Measurements from ENCODE around the gene ZNF674. TPM values are rescaled to one million over a fixed set of nuclear protein-coding genes. Genes with fewer than 3 reads are reported as not detected.

ZNF674 gene
- total and polyA plus RNA-seq, 2 of the 4 experiments (the other 2 are of a cell fraction): 2.2 to 13.4 TPM

- no peak overlapping the region for H3K56ac ChIP-seq (ENCODE audit: extremely low read depth, insufficient read depth, low read length)
- no peak overlapping the region for H3K27ac ChIP-seq (ENCODE audit: insufficient read depth, low read length)
- H2BK120ac ChIP-seq (ENCODE audit: low read depth, low read length): no peak overlapping the region
- no peak overlapping the region for H3K9ac ChIP-seq (ENCODE audit: low read depth, low read length)
- no peak overlapping the region for H4K91ac ChIP-seq (ENCODE audit: insufficient read depth, low read depth, low read length)
- H3K4me1 ChIP-seq (ENCODE audit: control insufficient read depth, insufficient read depth, low read length): peaks cover 2% of the 10 kb centered on the region; the same call in 1 of the 2 replicates
- no peak for DNase-seq
- peaks cover 0 to 3% of the 10 kb centered on the region in 2 experiments; a peak in 1 of 4 replicates for H3K79me1 ChIP-seq (ENCODE audit: low read depth in 1 of 2, low read length in 2 of 2)
- intact Hi-C loops (cut with micrococcal nuclease): loop anchor here (5.0 kb wide), 1 partner anchor 113 kb away; no protein-coding TSS in a partner anchor
- H3K4me3 ChIP-seq (ENCODE audit: insufficient read depth, low read depth, low read length): no peak overlapping the region
- no peaks in the 10 kb centered on the region for H3K9me3 ChIP-seq (ENCODE audit: control insufficient read depth, insufficient read depth, low read length)
- CTCF ChIA-PET: no interaction called here
- no peak overlapping the region for H3K4me2 ChIP-seq (ENCODE audit: low read depth, low read length)
- no peak overlapping the region for H2BK15ac ChIP-seq (ENCODE audit: low read depth, low read length)
- no TSS peak for BruUV-seq (replicated peaks)
- no peak for ATAC-seq (ENCODE audit: low read depth)
- H3K23ac ChIP-seq (ENCODE audit: low read depth, low read length): no peak overlapping the region
- no peak overlapping the region for H4K8ac ChIP-seq (ENCODE audit: low read depth in 2 of 2, low read length in 2 of 2)
- no peak overlapping the region for H2BK20ac ChIP-seq (ENCODE audit: low read depth, low read length)
- H3K14ac ChIP-seq (replicated peaks; ENCODE audit: low read depth, low read length): no peak overlapping the region
- no peak overlapping the region for H2AK9ac ChIP-seq (replicated peaks; ENCODE audit: low read depth, low read length, poor library complexity)
- H3K27me3 ChIP-seq (ENCODE audit: control insufficient read depth, insufficient read depth, low read length): no peaks in the 10 kb centered on the region
- POLR2A ChIA-PET (ENCODE audit: unreplicated experiment): no interaction called here
- no peak overlapping the region for H4K5ac ChIP-seq (ENCODE audit: low read depth, low read length)
- no peak overlapping the region for H2AK5ac ChIP-seq (ENCODE audit: low read depth, low read length)
- TF ChIP-seq NFE2L2 (IDR thresholded peaks at IDR 0.05; ENCODE audit: low read depth, low read length) (no peak), RAD21 (IDR thresholded peaks at IDR 0.05; ENCODE audit: low read length) (no peak), RCOR1 (IDR thresholded peaks at IDR 0.05; ENCODE audit: insufficient replicate concordance, low read length) (no peak), BHLHE40 (IDR thresholded peaks at IDR 0.05; ENCODE audit: low read depth, low read length) (no peak), CHD1 (IDR thresholded peaks at IDR 0.05; ENCODE audit: low read depth, low read length) (no peak), USF2 (IDR thresholded peaks at IDR 0.05; ENCODE audit: low read depth, low read length) (no peak), MAFK (IDR thresholded peaks at IDR 0.05; ENCODE audit: low read depth, low read length) (no peak), ELK1 (IDR thresholded peaks at IDR 0.05; ENCODE audit: borderline replicate concordance, low read depth, low read length) (no peak), MXI1 (IDR thresholded peaks at IDR 0.05; ENCODE audit: borderline replicate concordance, low read depth, low read length) (no peak)
- no peak overlapping the region for H2BK5ac ChIP-seq (ENCODE audit: low read depth, low read length, poor library complexity, severe bottlenecking)
- in situ Hi-C loops (cut with MboI; ENCODE audit: low sequenced_read_pairs): no loop called here
- no peak overlapping the region for H3K4ac ChIP-seq (ENCODE audit: low read depth, low read length)
- H3K36me3 ChIP-seq (ENCODE audit: control insufficient read depth, insufficient read depth, low read length): no peaks in the 10 kb centered on the region
- no peak overlapping the region for H3K18ac ChIP-seq (ENCODE audit: low read depth, low read length)
- H2AFZ ChIP-seq (replicated peaks; ENCODE audit: low read length, poor library complexity): no peak overlapping the region
- dilution Hi-C loops (cut with HindIII; ENCODE audit: low sequenced_read_pairs, unreplicated experiment): no loop called here
- no peaks in the 10 kb centered on the region for H4K20me1 ChIP-seq (ENCODE audit: insufficient read depth, low read length)
- H3K9me1 ChIP-seq (ENCODE audit: insufficient read depth, low read length): no peaks in the 10 kb centered on the region
Observed at GRCh38 chrX:46569621-46570020, 24.4 kb upstream of the ZNF674 start.

Data from IMR-90 (cell line).